NB4 (cell line): ENCODE measurements around the gene ZNF524.

Experiments
- DNase-seq: peaks from one replicate; pipeline ENCODE4 v3.0.0; 2010; ENCODE audit warnings: low read depth
- H3K4me3 ChIP-seq: one replicate; pipeline ENCODE4 v1.5.1; 2011; ENCODE audit warnings: mild to moderate bottlenecking, low read depth, low read length, moderate library complexity
- CTCF ChIP-seq: IDR thresholded peaks from one replicate; pipeline ENCODE4 v1.5.1; 2012; ENCODE audit warnings: low read depth, low read length
- MAX ChIP-seq: IDR thresholded peaks from 2 replicates; pipeline ENCODE4 v1.6.1; 2011; ENCODE audit warnings: low read depth, low read length
- MYC ChIP-seq: IDR thresholded peaks from 2 replicates; pipeline ENCODE4 v1.6.1; 2011; ENCODE audit warnings: low read depth, low read length
- POLR2A ChIP-seq: IDR thresholded peaks from 2 replicates; pipeline ENCODE4 v1.6.1; 2011; ENCODE audit warnings: mild to moderate bottlenecking; ENCODE audit not compliant: insufficient read length; ENCODE audit errors: extremely low read depth

The ZNF524 gene

GRCh38 chr19:55586976-55587668 is 13.0 kb upstream of the ZNF524 start:
- TF ChIP-seq POLR2A = peak; percentile 30
- no peak for TF ChIP-seq MAX
- H3K4me3 ChIP-seq = peak overlapping the region; percentile 38
- DNase-seq = peak; percentile 86

- TF ChIP-seq MAX (no peak), MYC (no peak), POLR2A (no peak), CTCF (no peak)
- H3K4me3 ChIP-seq = no peak overlapping the region
- DNase-seq = no peak
Observed at GRCh38 chr19:55588738-55589137, 11.3 kb upstream of the ZNF524 start.

- no peak overlapping the region for H3K4me3 ChIP-seq
- DNase-seq = no peak
- TF ChIP-seq CTCF (no peak), MYC (no peak), POLR2A (no peak), MAX (no peak)
Observed at GRCh38 chr19:55590109-55590508, 10.0 kb upstream of the ZNF524 start.

GRCh38 chr19:55590617-55591016 is 9.5 kb upstream of the ZNF524 start:
- no peak overlapping the region for H3K4me3 ChIP-seq
- DNase-seq = peak; percentile 25
- no peak for TF ChIP-seq CTCF
- TF ChIP-seq MYC = no peak
- TF ChIP-seq MAX = no peak
- no peak for TF ChIP-seq POLR2A

- no peak for TF ChIP-seq MAX
- TF ChIP-seq CTCF = no peak
- TF ChIP-seq MYC = no peak
- no peak for TF ChIP-seq POLR2A
- peak; percentile 20 for DNase-seq
Observed at GRCh38 chr19:55591555-55591954, 8.5 kb upstream of the ZNF524 start.

GRCh38 chr19:55592391-55593090 is 7.5 kb upstream of the ZNF524 start:
- no peak for DNase-seq
- TF ChIP-seq MAX = no peak
- TF ChIP-seq CTCF = no peak
- no peak for TF ChIP-seq POLR2A
- no peak for TF ChIP-seq MYC
- no peak overlapping the region for H3K4me3 ChIP-seq

More at GRCh38 chr19:55591555-55591954, 8.5 kb upstream of the ZNF524 start:
- H3K4me3 ChIP-seq = no peak overlapping the region
